OCI-LY3 (cell line): ENCODE measurements around the gene ITGA2.

Source experiments
- H2AFZ ChIP-seq: fragments of 200-600, 300-600 bp; shearing (Covaris generic); 2 replicates; pipeline ENCODE4 v1.6.0; 2014; ENCODE audit warnings: antibody characterized with exemption, low read depth, low read length
- H3K27ac ChIP-seq: fragments of 200-600, 300-600 bp; sonication (generic); 2 replicates; pipeline ENCODE4 v1.5.1; 2014; ENCODE audit warnings: mild to moderate bottlenecking, low read length, moderate library complexity, mixed read lengths
- H3K27me3 ChIP-seq: fragments of 200-600, 300-600 bp; sonication (generic); 2 replicates; pipeline ENCODE4 v1.6.1; 2014; ENCODE audit warnings: low read depth, low read length, mixed read lengths
- H3K36me3 ChIP-seq: fragments of 200-600, 300-600 bp; sonication (generic); replicated peaks from 2 replicates; pipeline ENCODE3; 2014; ENCODE audit warnings: low read depth, low read length, mixed read lengths
- H3K4me1 ChIP-seq: fragments of 300-600, 200-600 bp; sonication (generic); 2 replicates; pipeline ENCODE4 v1.6.1; 2014; ENCODE audit warnings: low read length, mixed read lengths
- H3K4me2 ChIP-seq: fragments of 200-600, 300-600 bp; sonication (generic); 2 replicates; pipeline ENCODE4 v1.6.1; 2014; ENCODE audit warnings: low read length, mixed read lengths
- H3K4me3 ChIP-seq: fragments of 300-600, 200-600 bp; sonication (generic); 2 replicates; pipeline ENCODE4 v1.5.1; 2014; ENCODE audit warnings: antibody characterized with exemption, mild to moderate bottlenecking, low read length, moderate library complexity
- H3K79me2 ChIP-seq: fragments of 300-600, 200-600 bp; shearing (Covaris generic); 2 replicates; pipeline ENCODE4 v1.6.1; 2014; ENCODE audit warnings: mild to moderate bottlenecking, low read length, mixed read lengths
- H3K9ac ChIP-seq: fragments of 300-600, 200-600 bp; shearing (Covaris generic); 2 replicates; pipeline ENCODE4 v1.6.0; 2014; ENCODE audit warnings: mild to moderate bottlenecking, low read length, moderate library complexity
- H3K9me3 ChIP-seq: fragments of 200-600, 300-600 bp; shearing (Covaris generic); 2 replicates; pipeline ENCODE4 v1.6.1; 2014; ENCODE audit warnings: low read length, mixed read lengths; ENCODE audit not compliant: insufficient read depth
- H4K20me1 ChIP-seq: fragments of 200-600, 300-600 bp; sonication (generic); 2 replicates; pipeline ENCODE4 v1.6.1; 2016; ENCODE audit warnings: low read length, mixed read lengths; ENCODE audit not compliant: insufficient read depth
- CTCF ChIP-seq: fragments of 200-600, 300-600 bp; sonication (generic); IDR thresholded peaks from 2 replicates; pipeline ENCODE4 v1.5.1; 2014; ENCODE audit warnings: antibody characterized with exemption, low read length, low read depth
- EZH2phosphoT487 ChIP-seq: fragments of 200-600 bp; shearing (Covaris generic); IDR thresholded peaks from 2 replicates; pipeline ENCODE4 v1.6.1; 2018; ENCODE audit warnings: antibody characterized with exemption, mixed run types, low read depth

The ITGA2 gene

GRCh38 chr5:53029608-53030007, 40.5 kb downstream of the ITGA2 start:
- no peak for TF ChIP-seq CTCF
- no peak for TF ChIP-seq EZH2phosphoT487
- Histone ChIP-seq H3K36me3 (peaks cover 8% of the 10 kb centered on the region), H4K20me1 (no peaks in the 10 kb centered on the region), H3K9me3 (no peaks in the 10 kb centered on the region), H3K79me2 (no peaks in the 10 kb centered on the region; the same call in 1 of the 2 replicates), H3K9ac (no peak overlapping the region), H2AFZ (no peak overlapping the region), H3K4me1 (peaks cover 16% of the 10 kb centered on the region), H3K27ac (no peak overlapping the region), H3K4me3 (no peak overlapping the region), H3K27me3 (no peaks in the 10 kb centered on the region), H3K4me2 (no peak overlapping the region)

- no peak overlapping the region for H2AFZ ChIP-seq
- H3K79me2 ChIP-seq: no peaks in the 10 kb centered on the region
- no peak overlapping the region for H3K4me2 ChIP-seq
- peaks cover 8% of the 10 kb centered on the region for H3K36me3 ChIP-seq
- H3K9ac ChIP-seq: no peak overlapping the region
- H3K27me3 ChIP-seq: no peaks in the 10 kb centered on the region
- no peak overlapping the region for H3K4me3 ChIP-seq
- H3K27ac ChIP-seq: no peak overlapping the region
- TF ChIP-seq CTCF: no peak
- no peak for TF ChIP-seq EZH2phosphoT487
- no peaks in the 10 kb centered on the region for H3K9me3 ChIP-seq
- H3K4me1 ChIP-seq: peaks cover 10% of the 10 kb centered on the region
- H4K20me1 ChIP-seq: no peaks in the 10 kb centered on the region
Measured at GRCh38 chr5:53030893-53031292, 41.7 kb downstream of the ITGA2 start.

GRCh38 chr5:53031695-53032096, 42.5 kb downstream of the ITGA2 start:
- Histone ChIP-seq H2AFZ (no peak overlapping the region), H3K36me3 (peaks cover 8% of the 10 kb centered on the region), H3K27me3 (no peaks in the 10 kb centered on the region), H3K79me2 (no peaks in the 10 kb centered on the region), H3K9me3 (no peaks in the 10 kb centered on the region), H4K20me1 (no peaks in the 10 kb centered on the region), H3K4me2 (no peak overlapping the region), H3K4me1 (peaks cover 13% of the 10 kb centered on the region), H3K4me3 (no peak overlapping the region), H3K27ac (no peak overlapping the region), H3K9ac (no peak overlapping the region)
- TF ChIP-seq CTCF (no peak), EZH2phosphoT487 (no peak)

- Histone ChIP-seq H3K9me3 (no peaks in the 10 kb centered on the region), H3K79me2 (no peaks in the 10 kb centered on the region), H3K4me1 (peaks cover 13% of the 10 kb centered on the region), H3K27ac (no peak overlapping the region), H3K36me3 (peaks cover 8% of the 10 kb centered on the region), H3K4me2 (no peak overlapping the region), H4K20me1 (no peaks in the 10 kb centered on the region), H3K27me3 (no peaks in the 10 kb centered on the region), H3K4me3 (no peak overlapping the region), H2AFZ (no peak overlapping the region), H3K9ac (no peak overlapping the region)
- no peak for TF ChIP-seq CTCF
- TF ChIP-seq EZH2phosphoT487: no peak
Measured at GRCh38 chr5:53032188-53032587, 43.0 kb downstream of the ITGA2 start.
